H7 (cell line): Measurements from ENCODE around the gene ZNF544. TPM values are rescaled to one million over a fixed set of nuclear protein-coding genes. Genes with fewer than 3 reads are reported as not detected.
"Not testable (repeated sequence)": the region's sequence is repeated elsewhere in the genome, so short reads cannot be mapped to it uniquely, and the experiment has no call there.

Experiments used
- DNase-seq: peaks from one replicate; pipeline ENCODE4 v3.0.0; 2012
- H3K27me3 ChIP-seq: 2 replicates; pipeline ENCODE4 v1.6.0; 2011; ENCODE audit warnings: mild to moderate bottlenecking, low read length; ENCODE audit not compliant: control insufficient read depth, insufficient read depth
- H3K36me3 ChIP-seq: replicated peaks from 2 replicates; pipeline ENCODE4 v1.5.1; 2011; ENCODE audit warnings: low read length; ENCODE audit not compliant: control insufficient read depth, insufficient read depth
- H3K4me3 ChIP-seq: 2 replicates; pipeline ENCODE4 v1.5.1; 2011; ENCODE audit warnings: low read depth, mild to moderate bottlenecking, control low read depth, low read length, moderate library complexity; ENCODE audit not compliant: insufficient read depth
- total RNA-seq: library from RNA; depleted of rRNA; stranded (reverse); fragments of >200 nt; shearing (Covaris generic); gene quantifications from 2 replicates; pipeline ENCODE4 v1.2.3, GENCODE V29; 2014; rRNA removed

Gene ZNF544
- total RNA-seq, 1 experiment from 2014 or later = 31.6 TPM

GRCh38 chr19:58305932-58306323 is 77.2 kb downstream of the ZNF544 start:
- no peaks in the 10 kb centered on the region for H3K27me3 ChIP-seq
- DNase-seq = no peak
- peak overlapping the region; percentile 85 for H3K4me3 ChIP-seq
- peaks cover 6% of the 10 kb centered on the region for H3K36me3 ChIP-seq

- DNase-seq = no peak
- no peak overlapping the region for H3K4me3 ChIP-seq
Measured at GRCh38 chr19:58307736-58308135, 79.0 kb downstream of the ZNF544 start.

GRCh38 chr19:58310685-58311084 is 82.0 kb downstream of the ZNF544 start:
- H3K4me3 ChIP-seq, DNase-seq, H3K27me3 ChIP-seq: not testable (repeated sequence)
- H3K36me3 ChIP-seq = peaks cover 11% of the 10 kb centered on the region

More at GRCh38 chr19:58307736-58308135, 79.0 kb downstream of the ZNF544 start:
- peaks cover 9% of the 10 kb centered on the region for H3K36me3 ChIP-seq
- no peaks in the 10 kb centered on the region for H3K27me3 ChIP-seq

GRCh38 chr19:58311345-58311865 is 82.7 kb downstream of the ZNF544 start:
- no peak for DNase-seq
- Histone ChIP-seq H3K27me3 (no peaks in the 10 kb centered on the region), H3K4me3 (no peak overlapping the region), H3K36me3 (peaks cover 11% of the 10 kb centered on the region)

Other genes with a start within 250 kb of the ZNF544 start
- gene ZNF606, start 226.1 kb upstream of the ZNF544 start, total RNA-seq = 16.9 and 19.7 TPM in 2 replicates
- gene ZSCAN1, start 194.9 kb upstream of the ZNF544 start, total RNA-seq = not detected in 2 replicates
- 0.07 TPM in 1 of 2 replicates, not detected in the other for gene ZNF135, start 169.6 kb upstream of the ZNF544 start, total RNA-seq
- 9.2 and 16.0 TPM in 2 replicates for gene ZSCAN18, start 130.7 kb upstream of the ZNF544 start, total RNA-seq
- gene ZNF329, start 78.1 kb upstream of the ZNF544 start, total RNA-seq = 9.1 and 14.2 TPM in 2 replicates
- gene ZNF274, start 45.9 kb upstream of the ZNF544 start, total RNA-seq = 18.8 and 26.0 TPM in 2 replicates
- gene ZNF8, start 50.0 kb downstream of the ZNF544 start, total RNA-seq = 9.4 and 11.9 TPM in 2 replicates
- 21.7 and 24.8 TPM in 2 replicates for gene ERVK3-1, start 76.5 kb downstream of the ZNF544 start, total RNA-seq
- gene ZSCAN22, start 98.1 kb downstream of the ZNF544 start, total RNA-seq = 2.6 and 2.7 TPM in 2 replicates
- 33.8 and 45.5 TPM in 2 replicates for gene A1BG, start 124.6 kb downstream of the ZNF544 start, total RNA-seq
- 3.0 and 3.2 TPM in 2 replicates for gene ZNF497, start 133.8 kb downstream of the ZNF544 start, total RNA-seq
- gene ZNF837, start 152.1 kb downstream of the ZNF544 start, total RNA-seq = 4.4 and 7.7 TPM in 2 replicates
- 2,794 and 2,937 TPM in 2 replicates for gene RPS5, start 158.4 kb downstream of the ZNF544 start, total RNA-seq
- 0.70 TPM in 1 of 2 replicates, not detected in the other for gene RNF225, start 166.7 kb downstream of the ZNF544 start, total RNA-seq
- 3.7 and 10.2 TPM in 2 replicates for gene ZNF584, start 179.7 kb downstream of the ZNF544 start, total RNA-seq
- 2.1 and 3.8 TPM in 2 replicates for gene ZNF132, start 211.2 kb downstream of the ZNF544 start, total RNA-seq
- 2.6 and 4.7 TPM in 2 replicates for gene ZNF324B, start 222.7 kb downstream of the ZNF544 start, total RNA-seq
- 6.6 and 6.8 TPM in 2 replicates for gene ZNF324, start 238.2 kb downstream of the ZNF544 start, total RNA-seq
- 7.4 and 8.4 TPM in 2 replicates for gene ZNF446, start 247.4 kb downstream of the ZNF544 start, total RNA-seq